Vagina (tissue), 2 donors: ENCODE measurements around the gene MC1R. TPM values are rescaled to one million over a fixed set of nuclear protein-coding genes. Genes with fewer than 3 reads are reported as not detected.
A peak's percentile ranks its signal among the peaks of the same experiment; 100 is the strongest.

Experiments used
- DNase-seq, 2 donors: peaks; one replicate each; pipeline ENCODE4 v3.0.0-alpha.2; 2017; ENCODE audit errors: extremely low spot score in 2 of 2
- H3K27ac ChIP-seq: fragments of 200-600 bp; sonication (generic); one replicate; pipeline ENCODE4 v1.5.1; 2019
- H3K27me3 ChIP-seq: fragments of 200-600 bp; sonication (generic); one replicate; pipeline ENCODE4 v1.5.1; 2019
- H3K36me3 ChIP-seq, 2 donors: fragments of 200-600 bp; sonication (generic); one replicate each; pipeline ENCODE4 v1.5.1; 2017 to 2019
- H3K4me1 ChIP-seq: fragments of 200-600 bp; sonication (generic); one replicate; pipeline ENCODE4 v1.5.1; 2019
- H3K4me3 ChIP-seq, 2 donors: fragments of 200-600 bp; sonication (generic); 1 replicate in 1 of 2; 2 replicates in 1 of 2; pipeline ENCODE4 v1.5.1; 2016 to 2019
- H3K9me3 ChIP-seq: fragments of 200-600 bp; sonication (generic); one replicate; pipeline ENCODE4 v1.5.1; 2019
- CTCF ChIP-seq, 3 experiments: fragments of 450-650 bp in 2 of 3; fragments of 200-600 bp in 1 of 3; sonication (generic) in 1 of 3; IDR thresholded peaks; one replicate each; pipeline ENCODE4 v1.5.1; 2017 to 2019; ENCODE audit warnings: antibody characterized with exemption in 3 of 3, mild to moderate bottlenecking in 2 of 3, moderate library complexity in 2 of 3
- POLR2A ChIP-seq, 2 donors: fragments of 450-650 bp; IDR thresholded peaks; one replicate each; pipeline ENCODE4 v1.6.1; 2017; ENCODE audit warnings: antibody characterized with exemption in 2 of 2, mild to moderate bottlenecking in 2 of 2, moderate library complexity in 2 of 2
- POLR2AphosphoS5 ChIP-seq, 2 donors: sonication (generic); formaldehyde crosslinking; IDR thresholded peaks; one replicate each; pipeline ENCODE4 v1.9.0; 2017; ENCODE audit warnings: antibody characterized with exemption in 2 of 2, mild to moderate bottlenecking in 2 of 2, low read depth in 1 of 2; ENCODE audit not compliant: insufficient read depth in 1 of 2
- intact Hi-C: fragments of 100-400 bp; cut with DNase I; formaldehyde crosslinking; loops from one replicate; pipeline ENCODE4 v1.15.1; 2023
- total RNA-seq: library from RNA; depleted of rRNA; stranded (reverse); fragments of >200 nt; gene quantifications from one replicate; pipeline ENCODE4 v1.2.3, GENCODE V29; 2016

MC1R gene
- total RNA-seq, 1 donor from 2014 or later = 4.4 TPM

GRCh38 chr16:89949756-89950155 lies 31.1 kb downstream of the MC1R start:
- TF ChIP-seq POLR2A (IDR thresholded peaks at IDR 0.05) (no peak), POLR2AphosphoS5 (IDR thresholded peaks at IDR 0.05; ENCODE audit: insufficient read depth in 1 of 2, low read depth in 1 of 2) (no peak), CTCF (IDR thresholded peaks at IDR 0.05) (no peak)
- Histone ChIP-seq H3K36me3 (no peaks in the 10 kb centered on the region), H3K4me3 (peak overlapping the region in 1 of 2 donors; percentile 54), H3K27ac (peak overlapping the region; percentile 53), H3K9me3 (no peaks in the 10 kb centered on the region), H3K4me1 (peaks cover 20% of the 10 kb centered on the region), H3K27me3 (no peaks in the 10 kb centered on the region)
- intact Hi-C loops = no loop called here
- DNase-seq = no peak

- intact Hi-C loops = no loop called here
- Histone ChIP-seq H3K27ac (no peak overlapping the region), H3K4me1 (peaks cover 20% of the 10 kb centered on the region), H3K27me3 (no peaks in the 10 kb centered on the region), H3K4me3 (no peak overlapping the region), H3K36me3 (peaks cover 0 to 6% of the 10 kb centered on the region in 2 donors), H3K9me3 (no peaks in the 10 kb centered on the region)
- TF ChIP-seq POLR2AphosphoS5 (IDR thresholded peaks at IDR 0.05; ENCODE audit: insufficient read depth in 1 of 2, low read depth in 1 of 2) (no peak), POLR2A (IDR thresholded peaks at IDR 0.05) (no peak), CTCF (IDR thresholded peaks at IDR 0.05) (no peak)
- no peak for DNase-seq
These were observed 32.8 kb downstream of the MC1R start for GRCh38 chr16:89951509-89951908.

DNA sequence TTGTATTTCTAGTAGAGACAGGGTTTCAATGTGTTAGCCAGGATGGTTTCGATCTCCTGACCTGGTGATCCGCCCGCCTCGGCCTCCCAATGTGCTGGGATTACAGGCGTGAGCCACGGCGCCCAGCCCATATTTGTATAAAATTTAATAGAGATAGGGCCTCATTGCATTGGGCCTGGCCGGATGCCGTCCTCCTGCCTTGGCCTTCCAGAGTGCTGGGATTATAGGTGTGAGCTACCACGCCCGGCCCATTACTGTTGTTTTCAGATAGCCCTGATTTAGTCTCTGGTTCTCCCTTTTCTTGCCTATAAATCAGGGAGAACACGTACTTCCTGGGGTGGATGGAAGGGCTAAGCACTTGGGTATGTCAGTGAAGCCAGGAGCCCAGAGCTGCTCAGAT lies 33.4 kb downstream of the MC1R start:
- Histone ChIP-seq H3K9me3 (no peaks in the 10 kb centered on the region), H3K4me3 (no peak overlapping the region), H3K27me3 (no peaks in the 10 kb centered on the region), H3K4me1 (peaks cover 20% of the 10 kb centered on the region), H3K36me3 (peaks cover 0 to 6% of the 10 kb centered on the region in 2 donors), H3K27ac (no peak overlapping the region)
- TF ChIP-seq POLR2A (IDR thresholded peaks at IDR 0.05) = no peak
- TF ChIP-seq CTCF (IDR thresholded peaks at IDR 0.05) = no peak
- no peak for TF ChIP-seq POLR2AphosphoS5 (IDR thresholded peaks at IDR 0.05; ENCODE audit: insufficient read depth in 1 of 2, low read depth in 1 of 2)
- no peak for DNase-seq
- intact Hi-C loops = no loop called here

GRCh38 chr16:89952551-89952950 lies 33.9 kb downstream of the MC1R start:
- Histone ChIP-seq H3K27me3 (no peaks in the 10 kb centered on the region), H3K36me3 (peaks cover 0 to 7% of the 10 kb centered on the region in 2 donors), H3K9me3 (no peaks in the 10 kb centered on the region), H3K27ac (no peak overlapping the region), H3K4me3 (no peak overlapping the region), H3K4me1 (peaks cover 18% of the 10 kb centered on the region)
- DNase-seq = no peak
- intact Hi-C loops = no loop called here
- TF ChIP-seq CTCF (IDR thresholded peaks at IDR 0.05) (no peak), POLR2AphosphoS5 (IDR thresholded peaks at IDR 0.05; ENCODE audit: insufficient read depth in 1 of 2, low read depth in 1 of 2) (no peak), POLR2A (IDR thresholded peaks at IDR 0.05) (no peak)

GRCh38 chr16:89953671-89954406 lies 35.2 kb downstream of the MC1R start:
- Histone ChIP-seq H3K27ac (no peak overlapping the region), H3K27me3 (no peaks in the 10 kb centered on the region), H3K4me3 (no peak overlapping the region), H3K36me3 (peaks cover 0 to 17% of the 10 kb centered on the region in 2 donors), H3K4me1 (peaks cover 11% of the 10 kb centered on the region), H3K9me3 (no peaks in the 10 kb centered on the region)
- DNase-seq = no peak
- intact Hi-C loops = no loop called here
- TF ChIP-seq POLR2AphosphoS5 (IDR thresholded peaks at IDR 0.05; ENCODE audit: insufficient read depth in 1 of 2, low read depth in 1 of 2) (no peak), CTCF (IDR thresholded peaks at IDR 0.05) (no peak), POLR2A (IDR thresholded peaks at IDR 0.05) (no peak)
